GM12878 (cell line): ENCODE results near the gene POU6F2. TPM values are rescaled to one million over a fixed set of nuclear protein-coding genes. Genes with fewer than 3 reads are reported as not detected.

ENCODE experiments used
- ATAC-seq: fragments of 200-7000 bp; cut with Tn5 transposase; 3 replicates; pipeline ENCODE4 v1.9.1; 2020; ENCODE audit warnings: mild to moderate bottlenecking, moderate library complexity
- BruUV-seq: library from RNA; stranded (reverse); fragments of 400-500 nt; replicated peaks from 2 replicates; lab custom pipeline; 2021; lab: Mats Ljungman, UMichigan
- CTCF ChIA-PET: fragments of 300-600 bp; sonication (Branson Sonifier 250); formaldehyde crosslinking; extraction: SDS; loops from one replicate; lab custom pipeline; 2021; ENCODE audit warnings: inconsistent platforms; lab: Yijun Ruan, JAX
- POLR2A ChIA-PET: fragments of 350-600 bp; formaldehyde crosslinking; extraction: SDS; loops from one replicate; lab custom pipeline; 2021; ENCODE audit warnings: inconsistent platforms; lab: Charles Lee
- RAD21 ChIA-PET: fragments of 300-600 bp; sonication (Branson Sonifier 250); formaldehyde crosslinking; loops from one replicate; lab custom pipeline; 2023; ENCODE audit warnings: antibody characterized with exemption; ENCODE audit not compliant: unreplicated experiment; lab: Charles Lee
- SMC1A ChIA-PET: fragments of 300-600 bp; sonication (Branson Sonifier 250); formaldehyde crosslinking; loops from one replicate; lab custom pipeline; 2023; ENCODE audit not compliant: unreplicated experiment, uncharacterized antibody; lab: Charles Lee
- DNase-seq: peaks from one replicate; pipeline ENCODE4 v3.0.0-alpha.2; 2011; ENCODE audit warnings: low read depth, low spot score
- FAIRE-seq: peaks from 3 replicates; lab custom pipeline; 2011; peaks lifted over from hg19 to GRCh38; lab: Jason Lieb, UNC
- H2AFZ ChIP-seq: 2 replicates; pipeline ENCODE4 v1.6.0; 2011; ENCODE audit warnings: low read depth, low read length, control low read depth; ENCODE audit not compliant: control insufficient read depth
- H3K27ac ChIP-seq: 2 replicates; pipeline ENCODE4 v1.5.1; 2011; ENCODE audit warnings: control low read depth; ENCODE audit not compliant: control insufficient read depth, insufficient read depth
- H3K27me3 ChIP-seq, 2 experiments: replicated peaks in 1 of 2; 2 replicates each; pipeline versions ENCODE4 v1.6.0 to v1.6.1; 2011; ENCODE audit warnings: low read length in 1 of 2; ENCODE audit not compliant: control insufficient read depth in 2 of 2, insufficient read depth in 2 of 2
- H3K36me3 ChIP-seq, 2 experiments: 2 replicates each; pipeline ENCODE4 v1.5.1; 2011; ENCODE audit warnings: low read length in 1 of 2; ENCODE audit not compliant: control insufficient read depth in 2 of 2, insufficient read depth in 2 of 2
- H3K4me1 ChIP-seq: 2 replicates; pipeline ENCODE4 v1.6.1; 2011; ENCODE audit warnings: mild to moderate bottlenecking, low read length, moderate library complexity, mixed read lengths; ENCODE audit not compliant: control insufficient read depth, insufficient read depth
- H3K4me2 ChIP-seq: 2 replicates; pipeline ENCODE4 v1.6.0; 2011; ENCODE audit warnings: control low read depth; ENCODE audit not compliant: control insufficient read depth, insufficient read depth
- H3K4me3 ChIP-seq: fragments of 200-600 bp; sonication (generic); 2 replicates; pipeline ENCODE4 v1.5.1; 2016
- H3K79me2 ChIP-seq: 2 replicates; pipeline ENCODE4 v1.6.0; 2011; ENCODE audit warnings: low read length; ENCODE audit not compliant: control insufficient read depth, insufficient read depth
- H3K9ac ChIP-seq: 2 replicates; pipeline ENCODE4 v1.8.0; 2011; ENCODE audit warnings: low read length, control low read depth, mixed read lengths; ENCODE audit not compliant: control insufficient read depth, insufficient read depth
- H3K9me3 ChIP-seq: replicated peaks from 3 replicates; pipeline ENCODE4 v1.5.1; 2011; ENCODE audit warnings: mild to moderate bottlenecking, low read length; ENCODE audit not compliant: control insufficient read depth, insufficient read depth
- H4K20me1 ChIP-seq: 2 replicates; pipeline ENCODE4 v1.6.0; 2011; ENCODE audit not compliant: control insufficient read depth, insufficient read depth
- BCLAF1 ChIP-seq: fragments of 450-650 bp; IDR thresholded peaks from 2 replicates; pipeline ENCODE4 v1.6.1; 2017; ENCODE audit warnings: antibody characterized with exemption, mild to moderate bottlenecking, moderate library complexity
- CBX5 ChIP-seq: sonication (generic); IDR thresholded peaks from 2 replicates; pipeline ENCODE4 v1.6.1; 2016; ENCODE audit warnings: low read depth, moderate library complexity, mild to moderate bottlenecking, inconsistent platforms
- EP300 ChIP-seq, 2 experiments: fragments of 150-350 bp in 1 of 2; IDR thresholded peaks; 2 replicates each; pipeline ENCODE4 v1.6.1; 2011 to 2012; ENCODE audit warnings: low read depth in 2 of 2, low read length in 2 of 2, borderline replicate concordance in 1 of 2, improper control_type of control experiment in 1 of 2, inconsistent platforms in 1 of 2; ENCODE audit not compliant: control insufficient read depth in 1 of 2
- RFX5 ChIP-seq: IDR thresholded peaks from 2 replicates; pipeline ENCODE4 v1.6.1; 2011; ENCODE audit warnings: low read depth, low read length, improper control_type of control experiment
- WGBS: methylation state at CpG from one replicate; pipeline ENCODE4 v1.1.6; 2016; ENCODE audit warnings: low lambda C conversion rate; ENCODE audit not compliant: insufficient replicate concordance, insufficient coverage; ENCODE audit errors: missing lambda C conversion rate; 5-methylcytosine and 5-hydroxymethylcytosine counted together
- in situ Hi-C: fragments of 300-500 bp; cut with MboI; formaldehyde crosslinking; loops from 9 replicates; pipeline ENCODE4 v1.14.3; 2018; ENCODE audit warnings: mixed read lengths
- intact Hi-C: fragments of 100-400 bp; cut with micrococcal nuclease; formaldehyde crosslinking; loops from one replicate; pipeline ENCODE4 v1.14.2; 2022; ENCODE audit not compliant: unreplicated experiment
- polyA plus RNA-seq, 11 experiments: library from polyadenylated mRNA; depleted of rRNA in 4 of 11; unstranded in 6 of 11; stranded (reverse) in 5 of 11; fragments of >200 nt; fragmentation: Nextera tagmentation in 4 of 11; fragmentation: Illumina TruSeq in 1 of 11; extraction: Ambion mirVana in 4 of 11; extraction: Trizol in 1 of 11; gene quantifications; 1 replicate in 1 of 11; 2 replicates in 10 of 11; pipeline versions ENCODE4 v1.2.1 to v1.2.3, GENCODE V29; 2011 to 2016; ENCODE audit warnings: inconsistent platforms in 2 of 11, missing spikeins in 2 of 11, low read depth in 1 of 11
- total RNA-seq, 4 experiments: library from RNA; depleted of rRNA in 3 of 4; stranded (reverse); fragments of >200 nt in 3 of 4; fragmentation: Illumina TruSeq in 1 of 4; extraction: Trizol in 1 of 4; gene quantifications; 2 replicates each; pipeline versions ENCODE4 v1.2.1 to v1.2.3, GENCODE V29; 2013 to 2021

Gene POU6F2
- total and polyA plus RNA-seq, 10 of the 15 experiments (the other 5 are each of a cell fraction or from before 2014, with no cell fraction given), result 0.10 TPM; not detected in 9

DNA sequence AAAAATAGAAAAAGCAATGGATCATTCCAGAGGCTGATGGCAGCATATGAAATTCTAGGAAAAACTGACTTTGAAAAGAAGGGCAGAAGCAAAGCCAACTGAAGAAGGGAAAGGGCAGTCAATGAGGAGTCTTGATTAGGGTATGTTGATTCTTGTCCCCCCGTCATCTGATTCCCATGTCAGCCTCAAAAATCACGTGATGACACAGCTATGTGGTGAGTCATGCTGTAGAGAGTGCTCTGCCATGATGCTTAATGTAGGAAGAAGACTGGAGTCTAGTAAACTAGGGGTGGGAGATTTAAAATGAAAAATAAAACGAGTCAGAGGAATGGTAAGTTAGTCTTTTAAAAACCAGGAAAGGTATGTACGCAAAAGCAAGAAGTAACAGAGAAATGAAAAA is 3.9 kb upstream of the POU6F2 start:
- SMC1A ChIA-PET, result no interaction called here
- intact Hi-C loops, result no loop called here
- Histone ChIP-seq H4K20me1 (no peaks in the 10 kb centered on the region), H3K79me2 (no peaks in the 10 kb centered on the region), H3K36me3 (no peaks in the 10 kb centered on the region), H3K27me3 (no peaks in the 10 kb centered on the region; a peak in 3 of 4 replicates), H3K4me3 (no peak overlapping the region), H3K9ac (no peak overlapping the region), H3K27ac (no peak overlapping the region), H3K4me1 (no peaks in the 10 kb centered on the region), H3K9me3 (no peaks in the 10 kb centered on the region), H2AFZ (no peak overlapping the region), H3K4me2 (no peak overlapping the region)
- TF ChIP-seq EP300 (IDR thresholded peaks at IDR 0.05; ENCODE audit: borderline replicate concordance in 1 of 2, control insufficient read depth in 1 of 2, low read depth in 2 of 2, low read length in 2 of 2) (no peak), RFX5 (no peak), BCLAF1 (no peak), CBX5 (no peak)
- POLR2A ChIA-PET, result no interaction called here
- DNase-seq, result no peak
- no peak for FAIRE-seq
- ATAC-seq, result no peak
- in situ Hi-C loops, result no loop called here
- CTCF ChIA-PET, result no interaction called here
- RAD21 ChIA-PET, result no interaction called here
- 3% methylated on average over 4 of the region's 4 CpGs for WGBS
- no TSS peak for BruUV-seq
